Suprapubic skin (tissue), 4 donors: Measurements from ENCODE around the gene MIA2.
"Not testable (repeated sequence)": the region's sequence is repeated elsewhere in the genome, so short reads cannot be mapped to it uniquely, and the experiment has no call there.

ENCODE experiments used
- CTCF ChIP-seq, 2 donors: fragments of 200-600 bp in 1 of 2; fragments of 450-650 bp in 1 of 2; sonication (generic) in 1 of 2; IDR thresholded peaks; one replicate each; pipeline ENCODE4 v1.5.1; 2016 to 2019; ENCODE audit warnings: antibody characterized with exemption in 2 of 2, mild to moderate bottlenecking in 1 of 2, moderate library complexity in 1 of 2
- EP300 ChIP-seq: sonication (generic); formaldehyde crosslinking; IDR thresholded peaks from one replicate; pipeline ENCODE4 v1.6.1; 2017; ENCODE audit warnings: antibody characterized with exemption
- POLR2AphosphoS5 ChIP-seq, 3 donors: sonication (generic); formaldehyde crosslinking; IDR thresholded peaks; one replicate each; pipeline ENCODE4 v1.6.1; 2017; ENCODE audit warnings: antibody characterized with exemption in 3 of 3

- not testable (repeated sequence) for TF ChIP-seq POLR2AphosphoS5 (IDR thresholded peaks at IDR 0.05); CTCF (IDR thresholded peaks at IDR 0.05); EP300
Observed at GRCh38 chr14:39359069-39359468, 125.4 kb downstream of the MIA2 start.
